ENCODE measurements around the gene TRMT6.
A peak's percentile ranks its signal among the peaks of the same experiment; 100 is the strongest.

TRMT6 gene, protein sequence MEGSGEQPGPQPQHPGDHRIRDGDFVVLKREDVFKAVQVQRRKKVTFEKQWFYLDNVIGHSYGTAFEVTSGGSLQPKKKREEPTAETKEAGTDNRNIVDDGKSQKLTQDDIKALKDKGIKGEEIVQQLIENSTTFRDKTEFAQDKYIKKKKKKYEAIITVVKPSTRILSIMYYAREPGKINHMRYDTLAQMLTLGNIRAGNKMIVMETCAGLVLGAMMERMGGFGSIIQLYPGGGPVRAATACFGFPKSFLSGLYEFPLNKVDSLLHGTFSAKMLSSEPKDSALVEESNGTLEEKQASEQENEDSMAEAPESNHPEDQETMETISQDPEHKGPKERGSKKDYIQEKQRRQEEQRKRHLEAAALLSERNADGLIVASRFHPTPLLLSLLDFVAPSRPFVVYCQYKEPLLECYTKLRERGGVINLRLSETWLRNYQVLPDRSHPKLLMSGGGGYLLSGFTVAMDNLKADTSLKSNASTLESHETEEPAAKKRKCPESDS

GRCh38 chr20:5950271-5951031 lies at the start of gene TRMT6, which contains the start of gene MCM8:
TRMT6 (minus strand) TSS chr20:5950533; CDS start chr20:5950405, 128 bp downstream.
MCM8 (plus strand) TSS chr20:5950652; CDS start chr20:5952016, 1,364 bp downstream.
- peak; percentile 94 to 97 for DNase-seq (ENCODE audit: low read depth in 2 of 2)

DNA sequence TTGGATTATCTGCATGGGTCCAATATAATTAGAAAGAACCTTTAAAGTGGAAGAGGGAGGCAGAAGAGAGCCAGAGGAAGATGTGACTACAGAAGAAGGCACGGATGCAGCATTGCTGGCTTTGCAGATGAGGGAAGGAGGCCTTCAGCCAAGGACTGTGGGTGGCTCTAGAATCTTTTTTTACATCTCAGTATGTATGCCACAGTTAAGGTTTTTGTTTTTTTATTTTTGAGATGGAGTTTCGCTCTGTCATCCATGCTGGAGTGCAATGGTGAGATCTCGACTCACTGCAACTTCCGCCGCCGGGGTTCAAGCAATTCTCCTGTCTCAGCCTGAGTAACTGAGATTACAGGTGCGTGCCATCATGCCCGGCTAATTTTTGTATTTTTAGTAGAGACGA lies 49.5 kb upstream of the TRMT6 start:
- no peak for DNase-seq (ENCODE audit: low read depth in 2 of 2)

GRCh38 chr20:5996765-5997164 lies 46.4 kb upstream of the TRMT6 start:
- peak; percentile 24 to 34 for DNase-seq (ENCODE audit: low read depth in 2 of 2)

DNA sequence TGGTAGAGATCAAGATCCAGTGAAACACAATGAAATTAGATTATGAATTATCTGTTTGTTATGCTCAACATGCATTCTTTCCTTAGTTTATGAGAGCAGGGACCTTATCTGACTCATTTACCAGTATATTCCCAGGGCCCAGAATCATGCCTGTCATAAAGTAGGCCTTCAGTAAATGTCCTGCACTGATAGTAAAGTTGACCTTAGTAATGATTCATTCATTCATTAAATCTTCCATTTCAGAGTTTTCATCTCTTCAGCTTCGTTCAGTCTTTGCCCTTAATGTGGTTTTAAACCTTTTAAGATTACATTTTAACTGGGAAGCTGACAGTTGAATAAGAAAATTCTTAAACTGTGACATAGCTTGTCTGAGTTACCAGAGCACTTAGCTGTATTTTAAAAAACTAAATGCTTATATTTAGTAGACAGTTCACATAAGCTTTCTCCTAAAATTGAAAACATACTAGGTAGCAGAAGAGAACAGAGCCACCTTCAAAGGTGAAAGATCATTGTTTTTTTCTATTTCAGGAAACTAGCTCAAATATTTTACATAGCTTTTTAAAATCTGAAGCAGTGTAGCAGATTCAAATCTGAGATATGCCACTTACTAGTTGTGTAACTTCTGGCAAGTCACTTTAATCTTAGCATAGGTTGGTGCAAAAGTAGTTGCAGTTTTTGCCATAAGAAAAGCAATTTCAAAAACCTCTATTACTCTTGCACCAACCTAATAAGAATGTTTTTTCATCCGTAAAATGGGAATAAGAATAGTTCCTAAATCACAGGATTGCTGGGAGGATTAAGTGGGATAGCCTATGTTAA lies 41.5 kb upstream of the TRMT6 start:
- DNase-seq (ENCODE audit: low read depth in 2 of 2) = no peak

GRCh38 chr20:5990946-5991345 lies 40.6 kb upstream of the TRMT6 start:
- no peak for DNase-seq (ENCODE audit: low read depth in 2 of 2)

GRCh38 chr20:5989539-5989938 lies 39.2 kb upstream of the TRMT6 start:
- no peak for DNase-seq (ENCODE audit: low read depth in 2 of 2)

GRCh38 chr20:5987383-5987782 lies 37.0 kb upstream of the TRMT6 start:
- DNase-seq (ENCODE audit: low read depth in 2 of 2) = no peak

DNA sequence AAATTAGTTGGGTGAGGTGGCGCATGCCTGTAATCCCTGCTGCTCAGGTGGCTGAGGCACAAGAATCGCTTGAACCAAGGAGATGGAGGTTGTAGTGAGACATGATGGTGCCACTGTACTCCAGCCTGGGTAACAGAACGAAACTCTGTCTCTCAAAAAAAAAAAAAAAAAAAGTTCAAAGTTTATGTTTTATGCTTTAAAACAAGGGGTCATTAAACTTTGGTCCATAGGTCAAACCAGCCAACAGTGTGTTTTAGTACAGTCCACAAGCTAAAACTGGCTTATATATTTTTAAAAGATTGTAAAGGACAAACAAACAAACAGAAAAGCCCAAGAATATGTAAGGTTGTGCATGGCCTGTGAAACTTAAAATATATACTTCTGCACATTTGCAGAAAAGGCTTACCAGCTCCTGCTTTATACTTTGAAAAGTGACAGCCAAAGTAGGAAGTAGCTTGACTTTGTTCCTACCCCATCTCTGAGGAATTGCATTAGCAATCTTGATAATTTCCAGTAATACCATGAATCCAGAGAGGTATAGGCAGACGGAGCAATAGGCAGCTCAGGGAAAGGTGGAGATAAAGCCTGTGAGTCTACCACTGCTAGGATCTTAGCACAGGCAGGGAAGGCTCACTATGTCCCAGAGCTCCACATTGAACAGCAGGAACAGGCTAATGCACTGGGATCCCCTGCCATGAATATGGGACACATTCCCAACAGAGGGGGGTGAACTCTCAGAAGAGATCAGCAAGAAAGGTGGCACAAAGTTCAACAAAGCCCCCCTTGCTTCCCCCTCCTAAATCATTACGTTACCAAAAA lies 30.6 kb upstream of the TRMT6 start:
- no peak for DNase-seq (ENCODE audit: low read depth in 2 of 2)

DNA sequence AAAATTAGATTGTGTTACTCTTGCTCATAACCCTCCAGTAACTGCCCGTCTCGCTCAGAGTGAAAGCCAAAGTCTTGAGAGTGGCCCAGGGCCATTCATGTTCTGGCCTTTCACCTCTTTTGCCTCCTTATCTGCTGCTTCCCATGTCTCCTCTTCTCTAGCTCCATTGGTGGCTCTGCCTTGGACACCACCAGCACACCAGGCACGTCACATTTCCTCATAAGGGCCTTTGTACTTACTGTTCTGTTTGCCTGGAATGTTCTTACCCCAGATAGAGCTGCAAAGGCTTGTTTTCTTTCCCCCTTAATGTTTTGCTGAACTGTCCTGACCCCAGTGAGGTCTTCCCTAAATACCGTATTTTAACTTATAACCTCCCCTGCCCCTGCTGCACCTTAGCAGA lies 29.5 kb upstream of the TRMT6 start:
- no peak for DNase-seq (ENCODE audit: low read depth in 2 of 2)

GRCh38 chr20:5977975-5978374 lies 27.6 kb upstream of the TRMT6 start:
- no peak for DNase-seq (ENCODE audit: low read depth in 2 of 2)

DNA sequence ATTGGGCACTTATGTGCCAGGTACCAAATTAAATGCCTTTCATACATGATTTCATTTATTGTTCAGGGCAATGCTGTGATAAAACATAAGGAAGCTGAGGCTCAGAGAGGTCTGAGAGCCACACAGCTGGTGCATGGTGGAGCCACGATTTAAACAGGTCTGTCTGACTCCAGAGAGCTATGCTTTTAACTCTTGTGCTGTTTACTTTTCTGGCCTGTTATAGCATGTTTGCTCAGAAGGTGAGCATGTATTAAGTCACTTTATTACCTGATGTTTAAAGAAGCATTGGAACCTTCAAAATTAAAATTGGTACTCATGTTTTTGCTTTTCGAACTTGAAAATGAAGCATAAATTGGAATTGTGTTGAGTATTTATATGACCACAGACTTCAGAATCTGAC lies 26.9 kb upstream of the TRMT6 start:
- no peak for DNase-seq (ENCODE audit: low read depth in 2 of 2)

DNA sequence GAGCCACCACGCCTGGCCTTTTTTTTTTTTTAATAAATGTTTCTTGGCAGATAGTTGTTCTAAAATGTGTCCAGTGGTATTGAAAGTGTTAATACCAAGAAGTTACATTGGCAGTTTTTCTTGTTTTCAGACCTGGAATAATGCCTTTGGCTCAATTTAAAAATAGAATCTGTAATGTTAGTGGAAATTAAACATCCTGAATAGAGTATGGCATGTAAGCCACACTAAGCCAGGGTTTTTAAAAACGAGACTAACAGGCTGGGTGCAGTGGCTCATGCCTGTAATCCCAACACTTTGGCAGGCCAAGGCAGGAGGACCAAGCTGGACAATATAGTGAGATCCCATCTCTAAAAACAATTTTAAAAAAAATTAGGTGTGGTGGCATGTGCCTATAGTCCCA lies 25.4 kb upstream of the TRMT6 start:
- DNase-seq (ENCODE audit: low read depth in 2 of 2) = no peak

- no peak for DNase-seq (ENCODE audit: low read depth in 2 of 2)
Measured at GRCh38 chr20:5974531-5974930, 24.2 kb upstream of the TRMT6 start.

GRCh38 chr20:5973971-5974370 lies 23.6 kb upstream of the TRMT6 start:
- DNase-seq (ENCODE audit: low read depth in 2 of 2) = no peak

- DNase-seq (ENCODE audit: low read depth in 2 of 2) = no peak
Measured at GRCh38 chr20:5973172-5973571, 22.8 kb upstream of the TRMT6 start.

DNA sequence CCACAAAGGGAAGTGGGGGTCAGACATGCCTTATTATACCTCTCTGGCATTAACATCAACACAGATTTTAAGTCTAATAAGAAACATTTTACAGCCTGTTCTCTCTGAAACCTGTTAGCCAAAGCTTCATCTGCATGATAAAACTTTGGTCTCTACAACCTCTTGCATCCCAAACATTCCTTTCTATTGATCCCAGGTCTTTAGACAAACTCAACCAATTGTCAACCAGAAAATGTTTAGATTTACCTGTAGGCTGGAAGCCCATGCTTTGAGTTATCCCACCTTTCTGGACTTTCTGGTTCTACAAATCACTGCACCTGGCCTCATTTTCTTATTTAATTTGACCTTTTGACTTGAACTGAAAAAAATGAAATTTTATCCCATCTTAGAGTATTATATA lies 20.9 kb upstream of the TRMT6 start:
- no peak for DNase-seq (ENCODE audit: low read depth in 2 of 2)

GRCh38 chr20:5970381-5970780 lies 20.0 kb upstream of the TRMT6 start:
- no peak for DNase-seq (ENCODE audit: low read depth in 2 of 2)

GRCh38 chr20:5969940-5970339 lies 19.6 kb upstream of the TRMT6 start:
- DNase-seq (ENCODE audit: low read depth in 2 of 2) = no peak

DNA sequence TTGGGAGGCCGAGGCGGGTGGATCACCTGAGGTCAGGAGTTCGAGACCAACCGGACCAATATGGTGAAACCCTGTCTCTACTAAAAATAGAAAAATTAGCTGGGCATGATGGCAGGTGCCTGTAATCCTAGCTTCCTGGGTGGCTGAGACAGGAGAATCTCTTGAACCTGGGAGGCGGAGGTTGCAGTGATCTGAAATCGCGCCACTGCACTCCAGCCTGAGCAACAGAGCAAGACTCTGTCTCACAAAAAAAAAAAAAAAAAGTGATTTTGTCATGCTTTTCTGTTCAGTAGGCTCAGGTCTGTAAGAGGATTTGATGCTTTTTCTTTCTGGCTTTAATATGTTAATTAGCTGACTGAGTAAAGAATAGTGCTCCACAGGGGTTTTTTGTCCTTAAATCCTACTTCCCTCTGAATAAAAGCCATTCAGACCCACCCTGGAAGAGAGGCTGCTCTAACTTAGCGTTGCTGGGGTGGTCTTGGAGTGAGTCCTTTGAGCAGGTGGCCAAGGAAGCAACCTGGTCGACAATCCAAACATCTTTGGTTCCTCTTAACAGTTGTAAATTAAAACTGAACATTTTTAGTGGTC lies 19.1 kb upstream of the TRMT6 start:
- no peak for DNase-seq (ENCODE audit: low read depth in 2 of 2)

DNA sequence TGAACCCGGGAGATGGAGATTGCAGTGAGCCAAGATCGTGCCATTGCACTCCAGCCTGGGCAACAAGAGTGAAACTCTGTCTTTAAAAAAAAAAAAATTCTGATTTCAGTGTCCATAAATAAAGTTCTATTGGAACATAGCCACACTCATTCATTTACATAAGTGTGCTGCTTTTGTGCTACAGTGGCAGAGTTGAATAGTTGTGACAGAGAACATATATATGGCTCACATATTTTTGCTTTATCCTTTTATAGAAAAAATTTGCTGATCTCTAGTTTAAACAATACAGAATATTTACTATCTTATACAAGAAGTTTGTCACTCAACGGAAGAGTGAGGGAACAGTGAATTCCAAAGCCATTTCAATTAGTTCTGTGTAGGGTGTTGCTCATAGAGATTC lies 18.1 kb upstream of the TRMT6 start:
- no peak for DNase-seq (ENCODE audit: low read depth in 2 of 2)

GRCh38 chr20:5967469-5967868 lies 17.1 kb upstream of the TRMT6 start:
- no peak for DNase-seq (ENCODE audit: low read depth in 2 of 2)
